ENCODE measurements around the gene ZMYM5.

ZMYM5 gene

DNA sequence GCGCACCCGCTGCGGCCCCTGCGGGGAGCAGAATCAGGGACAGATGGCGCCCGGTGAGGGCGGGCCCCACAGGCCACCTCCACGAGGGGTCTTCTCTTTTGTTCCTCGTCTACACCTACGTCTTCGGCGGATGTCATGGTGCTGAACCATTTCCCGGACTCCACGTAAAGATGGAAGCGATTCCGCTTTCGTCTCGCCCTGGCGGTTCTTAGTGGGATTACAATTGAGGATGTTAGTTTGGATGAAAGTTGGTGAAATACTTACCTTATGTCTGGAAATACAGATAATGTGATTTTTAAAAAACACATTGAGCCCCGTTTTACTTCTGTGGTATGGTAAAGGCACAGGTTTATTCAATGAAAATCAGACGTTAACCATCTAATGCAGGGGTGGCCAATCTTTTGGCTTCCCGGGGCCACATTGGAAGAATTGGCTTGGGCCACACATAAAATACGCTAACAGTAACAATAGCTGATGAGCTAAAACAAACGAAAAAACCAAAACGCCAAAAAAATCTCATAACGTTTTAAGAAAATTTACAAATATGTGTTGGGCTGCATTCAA is 1.4 kb upstream of the ZMYM5 start:
- TF ChIP-seq, protein P1, sequence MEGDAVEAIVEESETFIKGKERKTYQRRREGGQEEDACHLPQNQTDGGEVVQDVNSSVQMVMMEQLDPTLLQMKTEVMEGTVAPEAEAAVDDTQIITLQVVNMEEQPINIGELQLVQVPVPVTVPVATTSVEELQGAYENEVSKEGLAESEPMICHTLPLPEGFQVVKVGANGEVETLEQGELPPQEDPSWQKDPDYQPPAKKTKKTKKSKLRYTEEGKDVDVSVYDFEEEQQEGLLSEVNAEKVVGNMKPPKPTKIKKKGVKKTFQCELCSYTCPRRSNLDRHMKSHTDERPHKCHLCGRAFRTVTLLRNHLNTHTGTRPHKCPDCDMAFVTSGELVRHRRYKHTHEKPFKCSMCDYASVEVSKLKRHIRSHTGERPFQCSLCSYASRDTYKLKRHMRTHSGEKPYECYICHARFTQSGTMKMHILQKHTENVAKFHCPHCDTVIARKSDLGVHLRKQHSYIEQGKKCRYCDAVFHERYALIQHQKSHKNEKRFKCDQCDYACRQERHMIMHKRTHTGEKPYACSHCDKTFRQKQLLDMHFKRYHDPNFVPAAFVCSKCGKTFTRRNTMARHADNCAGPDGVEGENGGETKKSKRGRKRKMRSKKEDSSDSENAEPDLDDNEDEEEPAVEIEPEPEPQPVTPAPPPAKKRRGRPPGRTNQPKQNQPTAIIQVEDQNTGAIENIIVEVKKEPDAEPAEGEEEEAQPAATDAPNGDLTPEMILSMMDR (IDR thresholded peaks at IDR 0.05; ENCODE audit: borderline replicate concordance, extremely low read depth, low read length, poor library complexity, severe bottlenecking): no peak
- no peak for TF ChIP-seq EZH2 (IDR thresholded peaks at IDR 0.05; ENCODE audit: borderline replicate concordance, low read depth, low read length, severe bottlenecking)
- Histone ChIP-seq H3K4me2 (ENCODE audit: insufficient read depth, low read length) (no peak overlapping the region), H3K4me3 (ENCODE audit: low read depth in 1 of 2, low read length in 2 of 2) (no peak overlapping the region), H3K9me3 (ENCODE audit: insufficient read depth, low read length, severe bottlenecking) (no peaks in the 10 kb centered on the region), H3K79me2 (ENCODE audit: insufficient read depth, low read length) (peaks cover 25% of the 10 kb centered on the region), H3K4me1 (ENCODE audit: insufficient read depth, low read length) (peaks cover 21% of the 10 kb centered on the region), H3K27ac (ENCODE audit: low read length) (no peak overlapping the region), H3K27me3 (ENCODE audit: insufficient read depth, low read length, poor library complexity) (peaks cover 3% of the 10 kb centered on the region), H4K20me1 (ENCODE audit: insufficient read depth, low read length) (no peaks in the 10 kb centered on the region), H3K36me3 (ENCODE audit: insufficient read depth, low read length) (no peaks in the 10 kb centered on the region), H2AFZ (ENCODE audit: low read depth, low read length) (no peak overlapping the region), H3K9ac (ENCODE audit: low read depth, low read length) (no peak overlapping the region)
- ATAC-seq (ENCODE audit: insufficient read depth, low read depth) (no peak), DNase-seq (no peak)

DNA sequence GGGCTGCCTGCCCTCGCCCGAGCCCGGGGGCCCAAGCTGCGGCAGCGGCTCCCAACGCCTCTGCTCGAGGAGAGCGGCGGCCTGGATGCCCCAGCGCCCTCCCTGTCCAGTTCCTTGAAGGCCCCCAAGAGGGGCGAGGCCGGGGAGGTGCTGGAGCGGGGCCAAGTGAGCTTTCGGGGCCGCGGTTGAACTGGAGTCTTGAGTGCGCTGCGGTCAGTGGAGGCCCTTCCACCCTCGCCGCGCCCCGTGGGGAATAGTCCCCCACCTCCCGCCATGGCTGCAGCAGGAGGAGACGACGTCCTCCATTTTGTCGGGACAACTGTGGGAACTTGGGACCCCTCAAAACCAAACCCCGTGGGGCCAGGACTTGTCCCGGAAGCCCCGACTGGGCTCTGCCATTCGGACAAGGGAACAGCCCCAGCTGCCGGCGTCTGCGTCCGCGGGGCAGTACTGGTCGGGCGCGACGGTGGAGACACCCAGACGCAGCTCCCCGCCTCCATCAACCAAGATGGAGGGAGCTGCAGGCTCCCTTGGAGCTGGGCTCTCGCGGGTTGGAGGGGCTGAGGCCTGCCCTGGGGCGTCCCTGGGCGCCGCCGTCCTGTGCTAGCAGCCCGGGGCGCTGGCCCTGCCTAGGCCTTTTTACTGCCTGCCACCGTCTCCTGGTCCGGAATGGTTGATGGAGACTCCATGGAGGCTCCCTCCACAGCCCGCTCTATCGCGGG is 736 bp upstream of the ZMYM5 start:
- peak overlapping the region in 1 of 2 experiments; percentile 75; a peak in 3 of 4 replicates for H3K4me3 ChIP-seq (ENCODE audit: low read depth in 1 of 2, low read length in 2 of 2)
- peaks cover 21% of the 10 kb centered on the region for H3K4me1 ChIP-seq (ENCODE audit: insufficient read depth, low read length)
- H3K79me2 ChIP-seq (ENCODE audit: insufficient read depth, low read length): peaks cover 25% of the 10 kb centered on the region
- DNase-seq: no peak
- no peak for TF ChIP-seq EZH2 (IDR thresholded peaks at IDR 0.05; ENCODE audit: borderline replicate concordance, low read depth, low read length, severe bottlenecking)
- TF ChIP-seq, protein P1 (IDR thresholded peaks at IDR 0.05; ENCODE audit: borderline replicate concordance, extremely low read depth, low read length, poor library complexity, severe bottlenecking): no peak
- no peak overlapping the region for H3K27ac ChIP-seq (ENCODE audit: low read length)
- H3K9ac ChIP-seq (ENCODE audit: low read depth, low read length): peak overlapping the region; percentile 70
- no peak for ATAC-seq (ENCODE audit: insufficient read depth, low read depth)
- H3K9me3 ChIP-seq (ENCODE audit: insufficient read depth, low read length, severe bottlenecking): no peaks in the 10 kb centered on the region
- peak overlapping the region; percentile 77 for H3K4me2 ChIP-seq (ENCODE audit: insufficient read depth, low read length)
- H3K27me3 ChIP-seq (ENCODE audit: insufficient read depth, low read length, poor library complexity): peaks cover 3% of the 10 kb centered on the region
- H3K36me3 ChIP-seq (ENCODE audit: insufficient read depth, low read length): no peaks in the 10 kb centered on the region
- H4K20me1 ChIP-seq (ENCODE audit: insufficient read depth, low read length): no peaks in the 10 kb centered on the region
- H2AFZ ChIP-seq (ENCODE audit: low read depth, low read length): peak overlapping the region; percentile 69; the same call in 1 of the 2 replicates

DNA sequence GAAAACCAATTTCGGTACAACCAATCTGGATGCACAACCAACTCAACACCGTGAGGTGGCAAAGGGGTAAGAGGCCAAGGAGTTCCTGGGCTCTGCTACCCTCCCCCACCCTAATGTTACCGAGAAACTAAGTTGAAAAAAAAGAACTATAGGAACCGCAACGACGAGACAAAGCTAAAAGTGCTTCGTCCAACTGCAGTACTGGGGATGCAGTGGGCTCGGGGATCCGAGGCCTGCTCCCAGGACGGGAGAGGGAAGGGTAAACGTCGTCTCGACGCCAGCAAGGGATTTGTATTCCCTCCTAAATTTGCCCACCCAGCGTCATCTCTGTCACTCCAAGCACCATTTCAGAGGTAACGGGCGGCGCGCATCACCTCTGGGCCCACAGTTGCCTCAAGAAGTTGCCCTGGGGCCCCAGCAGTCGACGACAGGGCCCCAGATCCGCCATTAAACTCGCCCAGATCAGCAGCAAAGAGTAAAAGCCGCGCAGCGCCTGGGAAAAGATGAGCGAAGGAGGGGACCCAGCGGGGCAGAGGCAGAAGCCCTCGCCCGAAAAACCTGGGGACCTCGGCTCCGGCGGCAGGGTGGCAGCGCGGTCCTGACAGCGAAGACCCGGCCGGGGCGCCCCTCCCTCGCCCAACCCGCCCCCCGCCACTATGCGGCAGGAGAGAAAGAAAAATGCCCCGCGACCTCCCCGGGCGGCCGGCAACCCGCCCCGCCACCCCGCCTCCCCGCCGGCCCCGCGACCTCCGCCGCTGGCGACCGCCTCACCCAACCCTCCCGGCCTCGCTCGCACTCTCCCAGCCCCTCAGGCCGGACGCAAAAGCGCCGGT is 752 bp downstream of the ZMYM5 start:
- DNase-seq (peak; percentile 39), ATAC-seq (ENCODE audit: insufficient read depth, low read depth) (peak; percentile 4; the same call in 2 of the 3 replicates)
- Histone ChIP-seq H4K20me1 (ENCODE audit: insufficient read depth, low read length) (no peaks in the 10 kb centered on the region), H3K4me1 (ENCODE audit: insufficient read depth, low read length) (peaks cover 21% of the 10 kb centered on the region), H3K36me3 (ENCODE audit: insufficient read depth, low read length) (no peaks in the 10 kb centered on the region), H3K9me3 (ENCODE audit: insufficient read depth, low read length, severe bottlenecking) (no peaks in the 10 kb centered on the region), H2AFZ (ENCODE audit: low read depth, low read length) (peak overlapping the region; percentile 81), H3K4me3 (ENCODE audit: low read depth in 1 of 2, low read length in 2 of 2) (peak overlapping the region; percentile 42 to 75), H3K9ac (ENCODE audit: low read depth, low read length) (peak overlapping the region; percentile 70), H3K27me3 (ENCODE audit: insufficient read depth, low read length, poor library complexity) (peaks cover 3% of the 10 kb centered on the region), H3K4me2 (ENCODE audit: insufficient read depth, low read length) (peak overlapping the region; percentile 77), H3K79me2 (ENCODE audit: insufficient read depth, low read length) (peaks cover 35% of the 10 kb centered on the region), H3K27ac (ENCODE audit: low read length) (peak overlapping the region; percentile 68)
- TF ChIP-seq EZH2 (IDR thresholded peaks at IDR 0.05; ENCODE audit: borderline replicate concordance, low read depth, low read length, severe bottlenecking): no peak
- TF ChIP-seq, protein P1 (IDR thresholded peaks at IDR 0.05; ENCODE audit: borderline replicate concordance, extremely low read depth, low read length, poor library complexity, severe bottlenecking): no peak

Data from DND-41 (cell line).